NCI-H345 (cell line): Measurements from ENCODE around the gene ASIC2.

Experiments used
- DNase-seq: peaks from one replicate; lab custom pipeline; 2025; lab: John Stamatoyannopoulos, UW

Gene ASIC2

GRCh38 chr17:33243732-33244131, 49.4 kb downstream of the ASIC2 start:
- no peak for DNase-seq

- no peak for DNase-seq
These were observed 50.5 kb downstream of the ASIC2 start for GRCh38 chr17:33242375-33243124.

- DNase-seq, result no peak
These were observed 51.7 kb downstream of the ASIC2 start for GRCh38 chr17:33241390-33241789.

GRCh38 chr17:33240362-33240761, 52.7 kb downstream of the ASIC2 start:
- DNase-seq, result peak; percentile 42

GRCh38 chr17:33239702-33240101, 53.4 kb downstream of the ASIC2 start:
- DNase-seq, result no peak

GRCh38 chr17:33234930-33235685, 58.0 kb downstream of the ASIC2 start:
- DNase-seq, result peak; percentile 4

- no peak for DNase-seq
These were observed 58.9 kb downstream of the ASIC2 start for GRCh38 chr17:33234233-33234632.

GRCh38 chr17:33233811-33234177, 59.3 kb downstream of the ASIC2 start:
- DNase-seq, result no peak

- DNase-seq, result no peak
These were observed 63.6 kb downstream of the ASIC2 start for GRCh38 chr17:33229499-33229898.

GRCh38 chr17:33229028-33229427, 64.1 kb downstream of the ASIC2 start:
- DNase-seq, result no peak

GRCh38 chr17:33228548-33228947, 64.5 kb downstream of the ASIC2 start:
- DNase-seq, result no peak

GRCh38 chr17:33227911-33228310, 65.2 kb downstream of the ASIC2 start:
- no peak for DNase-seq

GRCh38 chr17:33225994-33226393, 67.1 kb downstream of the ASIC2 start:
- no peak for DNase-seq

GRCh38 chr17:33225509-33225908, 67.6 kb downstream of the ASIC2 start:
- DNase-seq, result no peak

- DNase-seq, result no peak
These were observed 73.1 kb downstream of the ASIC2 start for GRCh38 chr17:33220036-33220435.

- DNase-seq, result no peak
These were observed 74.1 kb downstream of the ASIC2 start for GRCh38 chr17:33218698-33219601.

GRCh38 chr17:33217891-33218290, 75.2 kb downstream of the ASIC2 start:
- no peak for DNase-seq

GRCh38 chr17:33214996-33215395, 78.1 kb downstream of the ASIC2 start:
- no peak for DNase-seq

- DNase-seq, result no peak
These were observed 82.8 kb downstream of the ASIC2 start for GRCh38 chr17:33210285-33210684.

GRCh38 chr17:33209671-33210070, 83.4 kb downstream of the ASIC2 start:
- no peak for DNase-seq

GRCh38 chr17:33207231-33207630, 85.9 kb downstream of the ASIC2 start:
- DNase-seq, result no peak

- no peak for DNase-seq
These were observed 87.5 kb downstream of the ASIC2 start for GRCh38 chr17:33205552-33205951.

- DNase-seq, result no peak
These were observed 88.4 kb downstream of the ASIC2 start for GRCh38 chr17:33204701-33205100.
